Parathyroid adenoma (tissue), 2 donors: ENCODE results near the gene FBXL17.
"Not testable (repeated sequence)": the region's sequence is repeated elsewhere in the genome, so short reads cannot be mapped to it uniquely, and the experiment has no call there.

ENCODE experiments used
- H2AFZ ChIP-seq: fragments of 300-600 bp; sonication (generic); one replicate; pipeline ENCODE4 v1.7.0; 2017; ENCODE audit warnings: antibody characterized with exemption, mild to moderate bottlenecking
- H3K27ac ChIP-seq: fragments of 300-600 bp; sonication (generic); one replicate; pipeline ENCODE4 v1.7.0; 2017
- H3K27me3 ChIP-seq: fragments of 300-600 bp; sonication (generic); one replicate; pipeline ENCODE4 v1.7.0; 2017; ENCODE audit warnings: low read length; ENCODE audit not compliant: control insufficient read depth, insufficient read depth
- H3K36me3 ChIP-seq: fragments of 300-600 bp; sonication (generic); one replicate; pipeline ENCODE4 v1.7.0; 2017; ENCODE audit warnings: low read length; ENCODE audit not compliant: control insufficient read depth, insufficient read depth
- H3K4me1 ChIP-seq: fragments of 300-600 bp; sonication (generic); one replicate; pipeline ENCODE4 v1.7.0; 2017; ENCODE audit warnings: control low read depth
- H3K4me2 ChIP-seq: fragments of 300-600 bp; sonication (generic); one replicate; pipeline ENCODE4 v1.7.0; 2017; ENCODE audit warnings: low read length
- H3K4me3 ChIP-seq: fragments of 300-600 bp; sonication (generic); one replicate; pipeline ENCODE4 v1.7.0; 2017; ENCODE audit warnings: low read depth, low read length
- H3K79me2 ChIP-seq: fragments of 300-600 bp; sonication (generic); one replicate; pipeline ENCODE4 v1.7.0; 2017; ENCODE audit warnings: control low read depth
- H3K9ac ChIP-seq: fragments of 300-600 bp; sonication (generic); one replicate; pipeline ENCODE4 v1.7.0; 2017; ENCODE audit warnings: mild to moderate bottlenecking
- H3K9me3 ChIP-seq: fragments of 300-600 bp; sonication (generic); one replicate; pipeline ENCODE4 v1.7.0; 2017; ENCODE audit warnings: low read length; ENCODE audit not compliant: control insufficient read depth
- CTCF ChIP-seq: fragments of 300-600 bp; sonication (generic); IDR thresholded peaks from one replicate; pipeline ENCODE4 v1.7.0; 2017; ENCODE audit warnings: antibody characterized with exemption, mild to moderate bottlenecking
- donor health status: primary hyperparathyroidism.

Gene FBXL17

GRCh38 chr5:108420158-108420557 is 38.3 kb upstream of the FBXL17 start:
- H3K27me3 ChIP-seq = no peaks in the 10 kb centered on the region
- H2AFZ ChIP-seq = no peak overlapping the region
- no peaks in the 10 kb centered on the region for H3K36me3 ChIP-seq
- no peaks in the 10 kb centered on the region for H3K9me3 ChIP-seq
- no peaks in the 10 kb centered on the region for H3K4me1 ChIP-seq
- no peak overlapping the region for H3K4me2 ChIP-seq
- no peak for TF ChIP-seq CTCF
- no peak overlapping the region for H3K4me3 ChIP-seq
- no peak overlapping the region for H3K27ac ChIP-seq
- no peak overlapping the region for H3K9ac ChIP-seq
- H3K79me2 ChIP-seq = no peaks in the 10 kb centered on the region

GRCh38 chr5:108418197-108418596 is 36.3 kb upstream of the FBXL17 start:
- Histone ChIP-seq H2AFZ (no peak overlapping the region), H3K27me3 (no peaks in the 10 kb centered on the region), H3K4me2 (no peak overlapping the region), H3K9me3 (no peaks in the 10 kb centered on the region), H3K4me1 (no peaks in the 10 kb centered on the region), H3K36me3 (no peaks in the 10 kb centered on the region), H3K79me2 (no peaks in the 10 kb centered on the region), H3K27ac (no peak overlapping the region), H3K4me3 (no peak overlapping the region), H3K9ac (no peak overlapping the region)
- TF ChIP-seq CTCF = no peak

GRCh38 chr5:108417166-108417670 is 35.3 kb upstream of the FBXL17 start:
- Histone ChIP-seq H3K9me3 (no peaks in the 10 kb centered on the region), H2AFZ (no peak overlapping the region), H3K4me3 (no peak overlapping the region), H3K27ac (no peak overlapping the region), H3K4me1 (no peaks in the 10 kb centered on the region), H3K36me3 (no peaks in the 10 kb centered on the region), H3K4me2 (no peak overlapping the region), H3K27me3 (no peaks in the 10 kb centered on the region), H3K9ac (no peak overlapping the region), H3K79me2 (no peaks in the 10 kb centered on the region)
- TF ChIP-seq CTCF = no peak

GRCh38 chr5:108415726-108416125 is 33.8 kb upstream of the FBXL17 start:
- H3K4me1 ChIP-seq = no peaks in the 10 kb centered on the region
- no peak overlapping the region for H2AFZ ChIP-seq
- TF ChIP-seq CTCF = no peak
- H3K79me2 ChIP-seq = no peaks in the 10 kb centered on the region
- no peak overlapping the region for H3K27ac ChIP-seq
- H3K9me3 ChIP-seq = no peaks in the 10 kb centered on the region
- no peaks in the 10 kb centered on the region for H3K27me3 ChIP-seq
- no peak overlapping the region for H3K4me2 ChIP-seq
- no peaks in the 10 kb centered on the region for H3K36me3 ChIP-seq
- H3K4me3 ChIP-seq = no peak overlapping the region
- H3K9ac ChIP-seq = no peak overlapping the region

GRCh38 chr5:108409786-108410185 is 27.9 kb upstream of the FBXL17 start:
- H3K4me1 ChIP-seq = no peaks in the 10 kb centered on the region
- no peaks in the 10 kb centered on the region for H3K36me3 ChIP-seq
- H2AFZ ChIP-seq = no peak overlapping the region
- H3K4me3 ChIP-seq = no peak overlapping the region
- no peak overlapping the region for H3K27ac ChIP-seq
- no peaks in the 10 kb centered on the region for H3K9me3 ChIP-seq
- H3K79me2 ChIP-seq = no peaks in the 10 kb centered on the region
- no peaks in the 10 kb centered on the region for H3K27me3 ChIP-seq
- no peak for TF ChIP-seq CTCF
- no peak overlapping the region for H3K4me2 ChIP-seq
- H3K9ac ChIP-seq = no peak overlapping the region

- not testable (repeated sequence) for H3K36me3 ChIP-seq, H3K9ac ChIP-seq, H3K27me3 ChIP-seq, H3K9me3 ChIP-seq, H2AFZ ChIP-seq, H3K27ac ChIP-seq, H3K4me2 ChIP-seq, H3K79me2 ChIP-seq, H3K4me1 ChIP-seq, H3K4me3 ChIP-seq
Observed at GRCh38 chr5:108405201-108405600, 23.3 kb upstream of the FBXL17 start.
